Right lung (tissue), 5 donors: ENCODE data around the gene EIF5AL1. TPM values are rescaled to one million over a fixed set of nuclear protein-coding genes. Genes with fewer than 3 reads are reported as not detected.
"Not testable (repeated sequence)": the region's sequence is repeated elsewhere in the genome, so short reads cannot be mapped to it uniquely, and the experiment has no call there.

ENCODE experiments used
- DNase-seq, 2 donors: peaks; one replicate each; pipeline ENCODE4 v3.0.0-alpha.2; 2013
- polyA plus RNA-seq, 5 donors: library from polyadenylated mRNA; unstranded; fragments of 120-200 nt; gene quantifications; one replicate each; pipeline versions ENCODE4 v1.2.1 to v1.2.3, GENCODE V29; 2013; ENCODE audit warnings: inconsistent platforms in 1 of 5, low replicate concordance in 1 of 5; ENCODE audit not compliant: insufficient read length in 5 of 5, insufficient read depth in 1 of 5

The EIF5AL1 gene
- polyA plus RNA-seq, 5 donors = 0.08 to 3.4 (median 1.3) TPM

DNA sequence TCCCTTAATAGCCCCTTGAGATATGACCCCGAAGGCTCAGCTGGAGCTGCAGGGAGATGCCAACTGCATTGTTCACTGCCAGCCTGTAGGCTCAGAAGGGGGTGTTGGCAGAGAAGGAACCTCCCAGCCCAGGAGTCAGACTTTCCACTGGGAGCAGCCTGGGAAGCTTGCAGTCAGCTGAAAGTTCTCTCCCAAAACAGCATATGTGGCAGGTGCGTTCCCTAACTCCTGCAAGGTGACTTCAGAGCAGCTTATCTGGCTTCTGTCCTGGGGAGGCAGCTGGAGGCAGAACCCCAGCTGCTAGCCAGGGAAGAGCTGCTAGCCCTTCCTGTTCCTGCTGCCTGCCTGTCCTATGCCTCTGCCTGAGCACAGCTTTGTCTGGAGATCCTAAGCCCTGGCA is 39.8 kb downstream of the EIF5AL1 start:
- DNase-seq = no peak

- no peak for DNase-seq
Measured at GRCh38 chr10:79555354-79556309, 43.3 kb downstream of the EIF5AL1 start.

GRCh38 chr10:79556961-79557360 is 44.6 kb downstream of the EIF5AL1 start:
- DNase-seq = not testable (repeated sequence)

- DNase-seq = no peak
Measured at GRCh38 chr10:79559726-79560125, 47.4 kb downstream of the EIF5AL1 start.

GRCh38 chr10:79560160-79560709 is 47.9 kb downstream of the EIF5AL1 start, which contains the start of gene SFTPA2:
Gene SFTPA2 (minus strand): TSS chr10:79560407. CDS start chr10:79559483, 924 bp downstream.
- DNase-seq = peak in 1 of 2 donors; percentile 9

DNA sequence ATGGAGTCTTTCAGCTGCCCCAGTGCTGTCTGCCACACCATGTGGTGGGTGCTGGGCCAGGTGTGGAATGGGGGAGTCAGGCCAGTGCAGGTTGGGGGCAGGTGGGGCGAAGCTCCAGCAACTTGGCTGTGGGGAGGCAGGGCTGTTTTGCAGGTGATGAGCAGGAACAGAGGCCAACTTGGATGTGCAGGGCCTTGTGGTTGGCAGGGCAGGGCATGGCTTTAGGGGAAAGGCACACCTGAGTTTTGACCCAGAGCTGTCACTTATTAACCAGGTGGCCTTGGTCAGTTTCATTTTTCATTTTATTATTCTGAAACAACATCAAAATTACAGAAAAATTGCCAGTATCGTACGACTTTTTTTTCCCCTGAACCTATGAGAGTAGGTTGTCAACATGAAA is 48.9 kb downstream of the EIF5AL1 start:
- no peak for DNase-seq

GRCh38 chr10:79562135-79562756 is 49.9 kb downstream of the EIF5AL1 start:
- peak; percentile 37 to 50 for DNase-seq

DNA sequence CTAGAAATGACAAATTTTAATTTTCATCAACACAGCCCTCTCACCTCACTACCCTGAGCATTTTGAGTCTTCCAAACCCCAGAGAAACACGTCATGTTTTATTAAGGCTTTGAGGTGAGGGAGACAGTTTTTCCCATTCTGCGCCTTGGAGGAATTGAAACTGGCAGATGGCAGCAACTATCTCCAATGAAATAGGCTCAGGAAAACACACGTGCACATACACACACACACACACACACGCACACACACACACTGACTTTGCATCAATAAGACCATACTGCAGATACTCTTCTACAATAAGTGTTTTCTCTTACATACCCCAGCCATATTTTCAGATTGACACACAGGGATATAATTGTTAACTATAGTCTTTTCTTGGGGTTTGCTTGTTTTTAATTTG is 51.1 kb downstream of the EIF5AL1 start:
- no peak for DNase-seq

Other genes starting within 250 kb of the EIF5AL1 start
- 10 to 100 TPM; 29.7 to 34.7 (median 31.0) TPM for gene PPIF, start 165.1 kb upstream of the EIF5AL1 start, polyA plus RNA-seq
- gene ZCCHC24, start 66.9 kb upstream of the EIF5AL1 start, polyA plus RNA-seq = 10 to 100 TPM; 29.1 to 43.8 (median 35.2) TPM
- gene SFTPA2, start 47.9 kb downstream of the EIF5AL1 start, polyA plus RNA-seq = 10 to 100 TPM in 1 of 5 donors, 1 to 10 TPM in 4; 1.6 to 11.2 (median 7.0) TPM
- 100 to 1,000 TPM in 2 of 5 donors, 10 to 100 TPM in 3; 18.1 to 143 (median 81.8) TPM for gene SFTPA1, start 98.4 kb downstream of the EIF5AL1 start, polyA plus RNA-seq
- 1 to 10 TPM; 1.4 to 3.7 (median 2.3) TPM for gene NUTM2B, start 190.7 kb downstream of the EIF5AL1 start, polyA plus RNA-seq